ENCODE results near the gene CBX2.
A peak's percentile ranks its signal among the peaks of the same experiment; 100 is the strongest.

Gene CBX2

DNA sequence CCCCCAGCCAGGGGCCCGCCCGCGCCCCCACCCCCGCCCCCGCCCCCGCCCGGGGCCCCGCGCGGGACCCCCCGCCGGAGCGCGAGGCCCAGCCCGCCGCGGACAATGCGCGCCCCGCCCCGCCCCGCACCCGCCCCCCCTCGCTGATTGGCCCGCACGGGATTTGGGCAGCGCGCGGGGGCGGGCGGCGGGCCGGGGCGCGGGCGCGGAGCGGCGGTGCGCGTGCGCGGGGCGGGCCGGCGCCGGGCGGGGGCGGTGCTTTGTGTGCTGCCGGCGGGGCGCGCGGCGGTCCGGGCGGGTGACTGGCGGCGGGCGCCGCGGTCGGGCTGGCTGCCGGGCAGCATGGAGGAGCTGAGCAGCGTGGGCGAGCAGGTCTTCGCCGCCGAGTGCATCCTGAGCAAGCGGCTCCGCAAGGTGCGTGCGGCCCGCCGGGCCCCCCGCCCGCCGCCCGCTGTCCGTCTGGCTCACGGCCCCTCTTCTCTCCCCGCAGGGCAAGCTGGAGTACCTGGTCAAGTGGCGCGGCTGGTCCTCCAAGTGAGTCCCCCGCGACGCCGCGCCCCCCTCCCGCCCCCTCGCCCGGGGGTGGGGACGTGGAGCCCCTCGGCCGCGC, at the start of gene CBX2:
TSS of gene CBX2 (plus strand) at position 255 of the 610 bp plus-strand sequence. CDS start at position 343, 88 bp downstream.
- DNase-seq (ENCODE audit: low spot score in 2 of 2) = peak; percentile 56 to 57
- peaks cover 7% of the 10 kb centered on the region for H3K36me3 Mint-ChIP-seq (ENCODE audit: insufficient read depth)
- no peaks in the 10 kb centered on the region for H3K9me3 Mint-ChIP-seq
- H3K27me3 Mint-ChIP-seq = peaks cover 88% of the 10 kb centered on the region
- peaks cover 8% of the 10 kb centered on the region for H3K4me1 Mint-ChIP-seq
- peak; percentile 83 for ATAC-seq (replicated peaks; ENCODE audit: extremely low read depth, poor library complexity, severe bottlenecking)
- peak within 1 kb of the TSS; percentile 44 for H3K27ac Mint-ChIP-seq (ENCODE audit: low read depth)
- peak within 1 kb of the TSS; percentile 86 for H3K4me3 Mint-ChIP-seq

DNA sequence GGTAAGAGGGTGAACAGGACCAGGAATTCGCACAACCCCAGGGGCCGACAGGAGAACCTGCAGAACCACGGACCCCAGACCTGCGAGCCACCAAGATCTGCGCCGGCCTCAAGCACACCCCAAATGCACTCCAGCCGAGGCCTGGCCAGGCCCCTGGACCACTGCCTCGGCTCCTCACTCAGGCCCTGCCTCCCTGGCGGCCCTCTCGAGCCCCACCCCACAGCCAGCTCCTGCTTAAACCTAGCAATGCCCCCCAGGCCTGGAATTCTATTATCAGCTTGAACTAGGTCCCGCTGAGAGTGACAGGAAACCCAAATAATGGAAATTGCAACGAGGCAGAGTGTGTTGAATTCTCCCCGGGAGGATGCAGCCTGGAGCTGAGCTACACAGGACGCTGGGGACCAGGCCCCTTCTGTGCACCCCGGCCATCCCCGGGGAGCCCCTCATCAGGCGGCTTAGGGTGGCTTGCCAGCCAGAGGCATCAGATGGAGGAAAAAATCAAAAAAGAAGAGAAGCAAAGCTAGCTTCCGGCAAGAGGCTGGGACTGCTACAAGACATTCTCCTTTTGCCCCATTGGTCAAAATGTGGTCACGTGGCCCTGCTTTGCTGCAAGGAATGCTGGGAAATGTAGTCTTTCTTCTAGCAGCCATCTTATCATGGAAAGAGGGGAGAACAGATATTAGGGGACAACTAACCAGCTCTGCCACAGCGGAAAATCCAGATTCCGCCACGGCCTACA, 49.6 kb upstream of the CBX2 start:
- no peaks in the 10 kb centered on the region for H3K36me3 Mint-ChIP-seq (ENCODE audit: insufficient read depth)
- H3K4me1 Mint-ChIP-seq = peaks cover 19% of the 10 kb centered on the region
- no peaks in the 10 kb centered on the region for H3K27me3 Mint-ChIP-seq
- no peak overlapping the region for H3K27ac Mint-ChIP-seq (ENCODE audit: low read depth)
- ATAC-seq (replicated peaks; ENCODE audit: extremely low read depth, poor library complexity, severe bottlenecking) (peak; percentile 88), DNase-seq (ENCODE audit: low spot score in 2 of 2) (peak; percentile 71 to 81)
- H3K9me3 Mint-ChIP-seq = no peaks in the 10 kb centered on the region
- peak overlapping the region; percentile 64 for H3K4me3 Mint-ChIP-seq

DNA sequence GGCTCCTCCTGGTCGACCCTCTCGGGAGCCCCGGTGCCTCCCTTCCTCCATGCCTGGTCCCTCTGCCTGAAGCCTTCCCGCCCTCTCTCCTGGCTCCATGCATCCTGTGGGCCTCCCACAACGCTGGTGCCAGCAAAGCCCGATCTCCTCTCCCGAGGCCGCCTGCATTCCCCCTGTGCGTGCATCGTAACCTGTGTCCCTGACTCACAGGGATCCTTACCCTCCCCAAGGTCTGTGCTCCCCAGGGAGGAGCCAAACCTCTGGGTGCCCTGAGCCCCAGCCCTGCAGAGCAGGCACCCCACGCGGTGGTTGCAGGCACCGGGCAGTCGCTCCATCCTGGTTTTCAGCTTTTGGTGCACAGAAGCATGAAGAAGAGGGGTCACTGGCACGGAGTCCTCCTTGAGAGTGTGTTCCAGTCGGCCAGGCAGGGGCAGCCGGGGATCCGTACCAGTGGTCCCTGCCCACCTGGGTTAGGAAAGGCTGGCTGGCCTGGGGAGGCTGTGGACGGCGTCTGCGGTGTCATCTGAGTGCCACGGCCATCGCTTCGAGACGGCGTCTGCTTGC, 49.0 kb upstream of the CBX2 start:
- no peak for ATAC-seq (replicated peaks; ENCODE audit: extremely low read depth, poor library complexity, severe bottlenecking)
- Mint-ChIP-seq H3K9me3 (no peaks in the 10 kb centered on the region), H3K27ac (ENCODE audit: low read depth) (no peak overlapping the region), H3K4me1 (peaks cover 22% of the 10 kb centered on the region), H3K27me3 (no peaks in the 10 kb centered on the region), H3K4me3 (peak overlapping the region; percentile 64), H3K36me3 (ENCODE audit: insufficient read depth) (no peaks in the 10 kb centered on the region)
- no peak for DNase-seq (ENCODE audit: low spot score in 2 of 2)

- Mint-ChIP-seq H3K4me1 (peaks cover 22% of the 10 kb centered on the region), H3K4me3 (peak overlapping the region; percentile 13), H3K36me3 (ENCODE audit: insufficient read depth) (no peaks in the 10 kb centered on the region), H3K9me3 (no peaks in the 10 kb centered on the region), H3K27me3 (no peaks in the 10 kb centered on the region), H3K27ac (ENCODE audit: low read depth) (no peak overlapping the region)
- ATAC-seq (replicated peaks; ENCODE audit: extremely low read depth, poor library complexity, severe bottlenecking) (no peak), DNase-seq (ENCODE audit: low spot score in 2 of 2) (no peak)
Measured at GRCh38 chr17:79729761-79730160, 48.2 kb upstream of the CBX2 start.

- no peaks in the 10 kb centered on the region for H3K27me3 Mint-ChIP-seq
- no peak for DNase-seq (ENCODE audit: low spot score in 2 of 2)
- no peak for ATAC-seq (replicated peaks; ENCODE audit: extremely low read depth, poor library complexity, severe bottlenecking)
- no peak overlapping the region for H3K27ac Mint-ChIP-seq (ENCODE audit: low read depth)
- H3K9me3 Mint-ChIP-seq = no peaks in the 10 kb centered on the region
- H3K36me3 Mint-ChIP-seq (ENCODE audit: insufficient read depth) = no peaks in the 10 kb centered on the region
- peaks cover 22% of the 10 kb centered on the region for H3K4me1 Mint-ChIP-seq
- H3K4me3 Mint-ChIP-seq = no peak overlapping the region
Measured at GRCh38 chr17:79730437-79730768, 47.5 kb upstream of the CBX2 start.

DNA sequence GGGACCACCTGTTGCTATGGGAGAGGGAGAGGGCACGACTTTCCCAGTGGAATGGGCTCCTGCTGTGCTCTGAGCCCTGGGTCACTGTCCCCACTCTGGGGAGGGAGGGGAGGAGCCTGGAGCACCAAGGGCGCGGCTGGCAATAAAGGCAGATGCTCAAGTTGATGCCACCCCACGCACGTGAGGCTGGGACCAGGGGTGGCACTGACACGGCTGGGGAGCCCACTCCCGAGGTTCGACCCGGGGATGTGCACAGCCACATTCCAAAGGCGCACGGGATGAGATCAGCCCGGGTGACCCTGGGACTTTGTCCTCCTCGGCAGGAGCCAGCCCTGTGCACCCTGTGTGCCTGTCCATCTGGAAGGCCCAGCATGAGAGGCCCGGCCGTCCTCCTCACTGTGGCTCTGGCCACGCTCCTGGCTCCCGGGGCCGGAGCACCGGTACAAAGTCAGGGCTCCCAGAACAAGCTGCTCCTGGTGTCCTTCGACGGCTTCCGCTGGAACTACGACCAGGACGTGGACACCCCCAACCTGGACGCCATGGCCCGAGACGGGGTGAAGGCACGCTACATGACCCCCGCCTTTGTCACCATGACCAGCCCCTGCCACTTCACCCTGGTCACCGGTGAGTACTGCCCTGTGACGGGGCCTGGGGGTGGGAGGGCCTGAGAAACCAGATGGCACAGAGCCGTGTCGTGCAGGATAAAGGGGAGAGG, 47.0 kb upstream of the CBX2 start, which contains the start of gene ENPP7:
TSS of gene ENPP7 (plus strand) at position 175 of the 715 bp plus-strand sequence. CDS start at position 372, 197 bp downstream.
- ATAC-seq (replicated peaks; ENCODE audit: extremely low read depth, poor library complexity, severe bottlenecking) (no peak), DNase-seq (ENCODE audit: low spot score in 2 of 2) (no peak)
- H3K9me3 Mint-ChIP-seq = no peaks in the 10 kb centered on the region
- H3K27ac Mint-ChIP-seq (ENCODE audit: low read depth) = no peak within 1 kb of the TSS
- H3K4me1 Mint-ChIP-seq = peaks cover 22% of the 10 kb centered on the region
- no peaks in the 10 kb centered on the region for H3K36me3 Mint-ChIP-seq (ENCODE audit: insufficient read depth)
- peaks cover under 1% of the 10 kb centered on the region for H3K27me3 Mint-ChIP-seq
- H3K4me3 Mint-ChIP-seq = no peak within 1 kb of the TSS

- Mint-ChIP-seq H3K27ac (ENCODE audit: low read depth) (peak overlapping the region; percentile 81), H3K4me1 (peaks cover 22% of the 10 kb centered on the region), H3K36me3 (ENCODE audit: insufficient read depth) (no peaks in the 10 kb centered on the region), H3K27me3 (peaks cover 14% of the 10 kb centered on the region), H3K4me3 (no peak overlapping the region), H3K9me3 (no peaks in the 10 kb centered on the region)
- DNase-seq (ENCODE audit: low spot score in 2 of 2) = no peak
- ATAC-seq (replicated peaks; ENCODE audit: extremely low read depth, poor library complexity, severe bottlenecking) = no peak
Measured at GRCh38 chr17:79732254-79732653, 45.7 kb upstream of the CBX2 start.

DNA sequence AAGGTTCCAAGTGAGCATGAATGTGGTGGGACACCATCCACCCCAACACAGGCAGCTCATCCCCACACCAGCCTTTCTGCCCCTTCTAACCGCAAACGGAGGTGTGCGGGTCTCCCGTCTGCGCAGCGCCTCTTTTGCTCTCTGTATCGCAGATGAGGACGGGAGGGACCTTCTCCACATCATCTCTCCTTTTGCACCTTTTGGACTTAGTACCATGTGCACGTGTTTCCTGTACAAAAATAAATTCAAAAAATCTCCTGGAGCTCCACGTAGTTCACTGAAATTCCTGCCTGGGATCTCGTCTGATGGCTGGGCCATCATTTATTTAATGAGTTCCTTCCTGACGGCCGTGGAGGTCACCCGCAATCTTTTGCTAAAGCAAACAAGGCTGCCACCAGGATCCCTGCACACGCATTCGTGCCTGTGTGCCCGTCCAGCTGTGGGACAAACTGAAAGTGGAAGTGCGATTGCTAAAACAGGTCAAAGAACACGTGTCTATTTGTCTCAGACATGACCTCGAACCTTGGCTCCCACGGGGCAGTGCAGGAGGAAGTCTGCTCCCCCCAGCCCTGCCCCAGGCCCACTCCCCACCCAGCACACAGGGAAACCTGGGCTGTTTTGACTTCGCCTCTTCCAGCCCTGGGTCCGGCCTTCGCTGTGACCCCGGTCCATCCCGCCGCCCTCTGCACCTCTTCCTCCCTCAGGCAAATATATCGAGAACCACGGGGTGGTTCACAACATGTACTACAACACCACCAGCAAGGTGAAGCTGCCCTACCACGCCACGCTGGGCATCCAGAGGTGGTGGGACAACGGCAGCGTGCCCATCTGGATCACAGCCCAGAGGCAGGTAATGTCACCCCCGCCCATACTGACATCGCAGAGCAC, 44.9 kb upstream of the CBX2 start:
- Mint-ChIP-seq H3K4me3 (peak overlapping the region; percentile 15), H3K4me1 (peaks cover 22% of the 10 kb centered on the region), H3K27me3 (peaks cover 22% of the 10 kb centered on the region), H3K36me3 (ENCODE audit: insufficient read depth) (no peaks in the 10 kb centered on the region), H3K27ac (ENCODE audit: low read depth) (peak overlapping the region; percentile 81), H3K9me3 (no peaks in the 10 kb centered on the region)
- ATAC-seq (replicated peaks; ENCODE audit: extremely low read depth, poor library complexity, severe bottlenecking) (no peak), DNase-seq (ENCODE audit: low spot score in 2 of 2) (no peak)

- DNase-seq (ENCODE audit: low spot score in 2 of 2) (no peak), ATAC-seq (replicated peaks; ENCODE audit: extremely low read depth, poor library complexity, severe bottlenecking) (no peak)
- no peaks in the 10 kb centered on the region for H3K9me3 Mint-ChIP-seq
- H3K4me1 Mint-ChIP-seq = peaks cover 18% of the 10 kb centered on the region
- no peak overlapping the region for H3K27ac Mint-ChIP-seq (ENCODE audit: low read depth)
- peak overlapping the region; percentile 15 for H3K4me3 Mint-ChIP-seq
- peaks cover 28% of the 10 kb centered on the region for H3K27me3 Mint-ChIP-seq
- H3K36me3 Mint-ChIP-seq (ENCODE audit: insufficient read depth) = no peaks in the 10 kb centered on the region
Measured at GRCh38 chr17:79733692-79734070, 44.3 kb upstream of the CBX2 start.

DNA sequence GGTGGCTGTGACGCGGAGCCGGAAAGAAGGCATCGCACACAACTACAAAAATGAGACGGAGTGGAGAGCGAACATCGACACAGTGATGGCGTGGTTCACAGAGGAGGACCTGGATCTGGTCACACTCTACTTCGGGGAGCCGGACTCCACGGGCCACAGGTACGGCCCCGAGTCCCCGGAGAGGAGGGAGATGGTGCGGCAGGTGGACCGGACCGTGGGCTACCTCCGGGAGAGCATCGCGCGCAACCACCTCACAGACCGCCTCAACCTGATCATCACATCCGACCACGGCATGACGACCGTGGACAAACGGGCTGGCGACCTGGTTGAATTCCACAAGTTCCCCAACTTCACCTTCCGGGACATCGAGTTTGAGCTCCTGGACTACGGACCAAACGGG, 42.9 kb upstream of the CBX2 start:
- Mint-ChIP-seq H3K27me3 (peaks cover 42% of the 10 kb centered on the region), H3K4me1 (peaks cover 9% of the 10 kb centered on the region), H3K27ac (ENCODE audit: low read depth) (no peak overlapping the region), H3K36me3 (ENCODE audit: insufficient read depth) (no peaks in the 10 kb centered on the region), H3K9me3 (no peaks in the 10 kb centered on the region), H3K4me3 (no peak overlapping the region)
- DNase-seq (ENCODE audit: low spot score in 2 of 2) = no peak
- no peak for ATAC-seq (replicated peaks; ENCODE audit: extremely low read depth, poor library complexity, severe bottlenecking)

DNA sequence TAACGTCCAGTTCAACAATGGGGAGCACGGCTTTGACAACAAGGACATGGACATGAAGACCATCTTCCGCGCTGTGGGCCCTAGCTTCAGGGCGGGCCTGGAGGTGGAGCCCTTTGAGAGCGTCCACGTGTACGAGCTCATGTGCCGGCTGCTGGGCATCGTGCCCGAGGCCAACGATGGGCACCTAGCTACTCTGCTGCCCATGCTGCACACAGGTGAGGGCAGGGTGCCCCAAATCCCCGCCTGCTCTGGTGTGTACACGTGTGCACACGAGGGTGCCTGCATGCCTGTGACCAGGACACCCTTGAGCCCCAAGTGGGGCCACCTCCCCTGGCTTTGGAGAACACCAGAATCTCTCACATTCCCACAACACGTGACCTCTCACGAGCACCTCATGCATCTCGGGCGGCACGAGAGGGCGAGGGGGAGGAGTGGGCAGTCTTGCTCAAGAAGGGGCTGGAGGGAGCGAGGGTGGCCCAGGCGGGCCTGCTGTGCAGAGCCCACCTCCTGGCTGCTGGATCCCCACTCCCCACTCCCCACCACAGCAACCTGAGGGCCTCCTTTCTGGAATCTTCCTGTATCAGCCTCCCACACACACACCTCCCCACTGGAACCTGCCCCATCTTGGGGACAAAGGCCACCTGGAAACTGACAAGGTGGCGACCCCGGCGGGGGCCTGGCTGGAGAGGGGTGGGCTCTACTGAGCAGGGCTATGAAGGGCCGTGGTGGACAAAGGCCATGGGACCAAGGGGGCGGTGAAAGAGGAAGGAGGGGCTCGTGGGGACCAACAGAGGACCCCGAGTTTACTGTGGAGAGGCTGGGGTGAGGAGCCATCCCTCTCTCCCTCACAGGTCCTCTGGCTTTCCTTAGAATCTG, 40.7 kb upstream of the CBX2 start:
- H3K36me3 Mint-ChIP-seq (ENCODE audit: insufficient read depth) = no peaks in the 10 kb centered on the region
- H3K4me3 Mint-ChIP-seq = no peak overlapping the region
- peaks cover 50% of the 10 kb centered on the region for H3K27me3 Mint-ChIP-seq
- ATAC-seq (replicated peaks; ENCODE audit: extremely low read depth, poor library complexity, severe bottlenecking) = no peak
- peaks cover 9% of the 10 kb centered on the region for H3K4me1 Mint-ChIP-seq
- DNase-seq (ENCODE audit: low spot score in 2 of 2) = no peak
- H3K27ac Mint-ChIP-seq (ENCODE audit: low read depth) = no peak overlapping the region
- no peaks in the 10 kb centered on the region for H3K9me3 Mint-ChIP-seq

All from central memory CD8-positive, alpha-beta T cell (primary cell).